Measurements from ENCODE around the gene HLCS. TPM values are rescaled to one million over a fixed set of nuclear protein-coding genes. Genes with fewer than 3 reads are reported as not detected.

Gene HLCS
- total and polyA plus RNA-seq, 4 donors: 12.5 to 28.8 (median 15.7) TPM

DNA sequence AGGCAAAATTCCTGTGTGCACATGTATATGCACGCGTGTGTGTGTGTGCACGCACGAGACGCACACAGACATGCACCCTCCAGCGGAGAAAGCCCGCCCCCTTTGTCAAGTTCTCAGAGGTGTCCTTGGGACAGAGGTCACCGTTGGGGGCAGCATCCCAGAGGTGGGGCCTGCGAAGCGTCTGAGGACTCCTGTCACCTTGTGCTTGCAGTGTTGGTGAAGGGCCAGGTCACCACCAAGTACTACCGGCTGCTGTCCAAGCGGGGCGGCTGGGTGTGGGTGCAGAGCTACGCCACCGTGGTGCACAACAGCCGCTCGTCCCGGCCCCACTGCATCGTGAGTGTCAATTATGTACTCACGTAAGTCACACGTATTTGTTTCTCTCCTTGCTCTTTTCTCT, 225.0 kb downstream of the HLCS start:
- 94% methylated on average over 21 of the region's 21 CpGs for WGBS (ENCODE audit: insufficient coverage)
- Histone ChIP-seq H3K4me3 (ENCODE audit: low read depth, low read length) (no peak overlapping the region), H3K36me3 (ENCODE audit: control insufficient read depth, insufficient read depth, low read length) (no peaks in the 10 kb centered on the region), H3K27me3 (ENCODE audit: control insufficient read depth, insufficient read depth, low read length) (peaks cover 15% of the 10 kb centered on the region), H3K4me1 (ENCODE audit: control insufficient read depth, insufficient read depth, low read length) (peaks cover 14% of the 10 kb centered on the region), H3K9me3 (ENCODE audit: control insufficient read depth, insufficient read depth, low read length) (no peaks in the 10 kb centered on the region), H3K27ac (ENCODE audit: low read depth, low read length) (no peak overlapping the region)
- no peak for DNase-seq (ENCODE audit: low read depth in 4 of 6, low spot score in 6 of 6)

DNA sequence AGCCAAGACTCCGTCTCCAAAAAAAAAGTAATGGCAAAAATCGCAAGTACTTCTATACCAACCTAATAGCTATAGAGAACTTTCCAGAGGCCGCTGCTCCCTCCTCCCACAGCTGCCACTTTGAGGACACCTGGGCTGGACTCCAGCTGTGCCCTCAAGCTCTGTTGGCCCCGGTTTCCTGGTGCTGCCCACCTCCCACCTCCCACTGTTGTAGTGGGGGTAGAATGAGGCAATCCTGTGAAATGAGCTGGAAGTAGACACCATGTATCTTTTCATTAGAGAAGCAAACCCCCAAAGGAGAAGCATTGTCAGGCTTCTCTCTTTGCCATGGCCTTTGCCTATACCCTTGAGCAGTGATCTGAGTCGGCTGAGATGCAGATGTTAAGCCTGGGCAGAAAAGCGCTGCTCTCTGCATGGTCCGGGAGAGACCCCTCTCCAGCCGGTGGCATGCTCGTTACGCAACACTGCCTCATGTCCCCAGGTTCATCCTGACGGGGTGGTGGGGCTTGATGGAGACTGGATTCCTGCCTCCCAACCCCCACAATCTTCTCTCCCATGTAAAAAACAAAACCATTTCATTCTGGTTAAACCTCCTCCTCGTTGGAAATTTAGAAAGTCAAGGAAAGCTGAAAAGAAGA, 227.9 kb downstream of the HLCS start:
- Histone ChIP-seq H3K4me1 (ENCODE audit: control insufficient read depth, insufficient read depth, low read length) (peaks cover 4% of the 10 kb centered on the region), H3K9me3 (ENCODE audit: control insufficient read depth, insufficient read depth, low read length) (no peaks in the 10 kb centered on the region), H3K27me3 (ENCODE audit: control insufficient read depth, insufficient read depth, low read length) (no peaks in the 10 kb centered on the region), H3K4me3 (ENCODE audit: low read depth, low read length) (no peak overlapping the region), H3K36me3 (ENCODE audit: control insufficient read depth, insufficient read depth, low read length) (no peaks in the 10 kb centered on the region), H3K27ac (ENCODE audit: low read depth, low read length) (no peak overlapping the region)
- WGBS (ENCODE audit: insufficient coverage): 72% methylated on average over 6 of the region's 12 CpGs
- DNase-seq (ENCODE audit: low read depth in 4 of 6, low spot score in 6 of 6): no peak

DNA sequence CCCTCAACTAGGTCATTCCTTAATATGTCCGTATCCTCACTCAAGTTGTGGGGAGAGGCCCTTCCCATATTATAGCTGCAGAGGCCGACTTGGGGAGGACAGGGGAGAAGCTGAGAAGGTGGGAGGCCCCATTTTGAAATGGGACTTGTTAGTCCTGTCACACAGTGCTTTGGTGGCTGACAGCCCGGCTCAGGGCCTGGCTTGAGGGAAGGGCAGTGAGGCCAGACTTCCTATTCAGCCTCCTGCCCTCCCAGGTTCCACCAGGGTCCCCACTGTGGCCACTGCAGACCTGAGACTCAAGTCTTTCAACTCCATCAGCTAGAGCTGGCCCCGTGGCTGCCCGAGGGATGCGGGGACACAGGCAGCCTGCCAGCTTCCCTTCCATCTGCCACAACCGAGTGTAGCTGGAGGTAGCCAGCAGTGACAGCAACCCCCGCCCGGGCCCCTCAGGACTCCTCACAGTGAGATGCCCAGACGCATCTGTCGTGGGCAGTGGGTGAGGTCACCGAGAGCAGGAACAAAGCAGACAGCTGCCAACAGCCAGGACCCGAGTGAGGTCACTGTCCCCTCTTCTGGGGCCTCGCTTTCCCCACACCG, 230.6 kb downstream of the HLCS start:
- Histone ChIP-seq H3K4me1 (ENCODE audit: control insufficient read depth, insufficient read depth, low read length) (peaks cover 4% of the 10 kb centered on the region), H3K36me3 (ENCODE audit: control insufficient read depth, insufficient read depth, low read length) (no peaks in the 10 kb centered on the region), H3K4me3 (ENCODE audit: low read depth, low read length) (no peak overlapping the region), H3K27me3 (ENCODE audit: control insufficient read depth, insufficient read depth, low read length) (no peaks in the 10 kb centered on the region), H3K27ac (ENCODE audit: low read depth, low read length) (no peak overlapping the region), H3K9me3 (ENCODE audit: control insufficient read depth, insufficient read depth, low read length) (no peaks in the 10 kb centered on the region)
- no peak for DNase-seq (ENCODE audit: low read depth in 4 of 6, low spot score in 6 of 6)
- WGBS (ENCODE audit: insufficient coverage): 61% methylated on average over 14 of the region's 15 CpGs

DNA sequence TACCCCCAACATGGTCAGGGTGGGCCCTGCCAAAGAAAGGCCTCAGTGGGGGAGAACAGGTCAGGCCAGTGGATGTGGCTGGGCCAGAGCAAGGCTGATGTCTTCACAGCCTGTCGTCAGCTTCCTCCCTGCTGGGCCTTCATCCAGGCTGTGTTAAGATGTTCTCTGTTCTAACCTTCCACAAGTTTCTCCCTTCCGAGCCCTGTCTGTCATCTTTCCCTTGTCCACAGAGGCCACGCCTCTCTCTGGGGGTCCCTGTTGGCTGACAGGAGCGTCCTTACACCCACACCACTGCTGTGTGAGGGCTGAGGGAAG, 231.3 kb downstream of the HLCS start:
- Histone ChIP-seq H3K4me1 (ENCODE audit: control insufficient read depth, insufficient read depth, low read length) (peaks cover 4% of the 10 kb centered on the region), H3K9me3 (ENCODE audit: control insufficient read depth, insufficient read depth, low read length) (no peaks in the 10 kb centered on the region), H3K4me3 (ENCODE audit: low read depth, low read length) (no peak overlapping the region), H3K27me3 (ENCODE audit: control insufficient read depth, insufficient read depth, low read length) (no peaks in the 10 kb centered on the region), H3K27ac (ENCODE audit: low read depth, low read length) (no peak overlapping the region), H3K36me3 (ENCODE audit: control insufficient read depth, insufficient read depth, low read length) (no peaks in the 10 kb centered on the region)
- WGBS (ENCODE audit: insufficient coverage): 95% methylated on average over 3 of the region's 4 CpGs
- DNase-seq (ENCODE audit: low read depth in 4 of 6, low spot score in 6 of 6): no peak

DNA sequence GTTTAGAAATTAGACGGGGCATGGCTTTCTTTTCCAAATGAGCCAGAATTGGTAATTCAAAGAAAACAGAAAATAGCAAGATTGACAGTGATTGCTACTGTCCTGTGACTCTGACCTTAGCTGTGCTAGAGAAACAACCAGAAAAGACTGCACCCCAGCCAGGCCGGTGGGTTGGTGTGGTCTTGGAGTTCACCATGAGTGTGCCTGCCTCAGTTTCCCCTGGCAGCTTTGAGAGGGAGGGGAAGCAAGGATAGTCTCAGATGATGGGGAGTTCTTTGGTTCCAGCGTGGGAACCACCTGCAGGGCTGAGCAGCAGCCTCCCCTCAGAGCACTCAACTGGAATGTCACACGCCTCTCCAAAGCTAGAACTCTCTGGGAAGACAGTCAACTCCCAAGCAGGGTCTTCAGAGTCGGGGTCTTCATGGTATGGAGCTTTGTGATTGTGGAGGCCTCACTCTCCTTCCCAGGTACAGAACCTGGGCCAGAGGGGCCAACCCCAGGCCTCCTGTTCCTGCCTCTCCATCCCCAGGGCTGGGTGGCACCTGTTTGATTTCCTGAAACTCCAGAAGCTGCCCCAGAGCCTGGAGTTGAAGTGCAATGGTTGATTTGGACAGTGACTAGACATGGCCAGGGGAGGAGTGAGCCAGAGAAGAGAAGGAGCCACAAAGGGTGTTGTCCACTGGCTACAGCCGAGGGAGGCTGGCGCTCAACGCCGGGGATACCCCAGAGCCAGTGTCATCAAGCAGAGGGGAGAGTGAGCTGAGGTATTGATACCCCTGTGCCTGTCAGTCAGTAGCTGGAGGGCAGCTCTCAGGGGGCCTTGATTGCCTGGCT, 231.9 kb downstream of the HLCS start:
- peaks cover under 1% of the 10 kb centered on the region for H3K27me3 ChIP-seq (ENCODE audit: control insufficient read depth, insufficient read depth, low read length)
- no peak overlapping the region for H3K4me3 ChIP-seq (ENCODE audit: low read depth, low read length)
- no peaks in the 10 kb centered on the region for H3K36me3 ChIP-seq (ENCODE audit: control insufficient read depth, insufficient read depth, low read length)
- peaks cover 4% of the 10 kb centered on the region for H3K4me1 ChIP-seq (ENCODE audit: control insufficient read depth, insufficient read depth, low read length)
- DNase-seq (ENCODE audit: low read depth in 4 of 6, low spot score in 6 of 6): no peak
- H3K27ac ChIP-seq (ENCODE audit: low read depth, low read length): no peak overlapping the region
- H3K9me3 ChIP-seq (ENCODE audit: control insufficient read depth, insufficient read depth, low read length): no peaks in the 10 kb centered on the region
- WGBS (ENCODE audit: insufficient coverage): 89% methylated on average over 7 of the region's 9 CpGs

DNA sequence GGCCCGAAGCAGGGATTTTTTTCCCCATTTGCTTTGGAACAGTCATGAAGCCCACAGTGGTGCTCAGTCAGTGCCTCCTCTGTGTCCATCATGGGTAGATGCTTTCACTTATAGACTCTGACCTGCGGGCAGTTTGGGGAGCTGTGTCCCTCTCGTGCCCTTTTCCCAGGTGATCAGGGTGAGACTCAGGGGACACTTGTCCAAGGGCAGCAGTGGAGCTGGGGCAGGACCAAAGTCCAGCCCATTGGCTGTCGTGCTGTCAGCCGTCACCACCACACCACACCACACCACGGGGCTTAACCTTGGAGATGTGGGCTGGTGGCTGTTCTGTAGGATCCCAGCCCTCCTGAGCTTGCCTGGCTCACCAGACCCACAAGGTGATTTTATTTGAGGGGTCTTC, 232.6 kb downstream of the HLCS start:
- 93% methylated on average over 3 of the region's 6 CpGs for WGBS (ENCODE audit: insufficient coverage)
- H3K27ac ChIP-seq (ENCODE audit: low read depth, low read length): no peak overlapping the region
- no peaks in the 10 kb centered on the region for H3K9me3 ChIP-seq (ENCODE audit: control insufficient read depth, insufficient read depth, low read length)
- peaks cover 7% of the 10 kb centered on the region for H3K27me3 ChIP-seq (ENCODE audit: control insufficient read depth, insufficient read depth, low read length)
- no peaks in the 10 kb centered on the region for H3K36me3 ChIP-seq (ENCODE audit: control insufficient read depth, insufficient read depth, low read length)
- H3K4me1 ChIP-seq (ENCODE audit: control insufficient read depth, insufficient read depth, low read length): peaks cover 4% of the 10 kb centered on the region
- no peak for DNase-seq (ENCODE audit: low read depth in 4 of 6, low spot score in 6 of 6)
- H3K4me3 ChIP-seq (ENCODE audit: low read depth, low read length): no peak overlapping the region

DNA sequence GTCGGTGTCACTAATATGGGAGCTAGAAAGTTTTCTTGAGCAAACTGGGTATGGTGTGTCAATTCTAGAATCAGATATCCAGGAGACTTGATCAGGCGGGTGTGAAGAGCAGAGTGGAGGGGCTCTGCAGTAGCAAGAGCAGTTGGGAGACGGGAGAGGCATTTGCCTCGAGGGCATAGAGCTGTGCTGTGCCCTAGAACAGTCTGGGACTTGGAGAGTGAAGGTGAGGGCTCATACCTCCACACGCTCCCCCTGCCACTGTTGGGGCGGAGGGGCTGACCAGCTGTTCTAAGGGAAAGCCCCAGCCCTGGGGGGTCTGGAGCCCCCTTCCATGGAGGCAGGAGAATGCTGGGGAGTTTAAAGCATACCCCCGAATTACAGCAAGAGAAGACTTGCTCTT, 233.7 kb downstream of the HLCS start:
- no peak for DNase-seq (ENCODE audit: low read depth in 4 of 6, low spot score in 6 of 6)
- H3K9me3 ChIP-seq (ENCODE audit: control insufficient read depth, insufficient read depth, low read length): no peaks in the 10 kb centered on the region
- no peak overlapping the region for H3K4me3 ChIP-seq (ENCODE audit: low read depth, low read length)
- peaks cover 9% of the 10 kb centered on the region for H3K27me3 ChIP-seq (ENCODE audit: control insufficient read depth, insufficient read depth, low read length)
- 95% methylated on average over 6 of the region's 7 CpGs for WGBS (ENCODE audit: insufficient coverage)
- no peaks in the 10 kb centered on the region for H3K36me3 ChIP-seq (ENCODE audit: control insufficient read depth, insufficient read depth, low read length)
- peaks cover 4% of the 10 kb centered on the region for H3K4me1 ChIP-seq (ENCODE audit: control insufficient read depth, insufficient read depth, low read length)
- H3K27ac ChIP-seq (ENCODE audit: low read depth, low read length): no peak overlapping the region

DNA sequence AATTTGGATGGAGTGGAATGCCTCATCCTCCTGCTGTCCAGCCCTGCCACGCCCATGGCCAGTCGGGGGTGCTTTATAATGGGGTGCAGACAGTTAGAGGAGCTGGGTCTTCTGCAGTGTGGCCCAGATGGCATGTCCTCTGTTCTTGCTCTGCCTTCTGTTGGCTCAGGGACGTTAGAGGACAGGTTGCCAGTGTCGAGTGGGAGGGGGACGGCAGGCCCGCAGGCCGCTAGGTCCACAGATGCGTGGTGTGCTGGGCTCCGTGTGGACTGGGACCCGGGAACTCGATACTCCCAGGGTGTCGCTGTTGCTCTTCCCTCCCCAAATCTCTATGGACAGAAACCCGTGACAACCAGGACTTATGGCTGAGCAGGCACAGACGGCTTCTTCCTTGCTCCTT, 234.3 kb downstream of the HLCS start:
- Histone ChIP-seq H3K27me3 (ENCODE audit: control insufficient read depth, insufficient read depth, low read length) (peaks cover 9% of the 10 kb centered on the region), H3K4me1 (ENCODE audit: control insufficient read depth, insufficient read depth, low read length) (peaks cover 4% of the 10 kb centered on the region), H3K36me3 (ENCODE audit: control insufficient read depth, insufficient read depth, low read length) (no peaks in the 10 kb centered on the region), H3K9me3 (ENCODE audit: control insufficient read depth, insufficient read depth, low read length) (no peaks in the 10 kb centered on the region), H3K27ac (ENCODE audit: low read depth, low read length) (no peak overlapping the region), H3K4me3 (ENCODE audit: low read depth, low read length) (no peak overlapping the region)
- WGBS (ENCODE audit: insufficient coverage): 77% methylated on average over 12 of the region's 14 CpGs
- no peak for DNase-seq (ENCODE audit: low read depth in 4 of 6, low spot score in 6 of 6)

DNA sequence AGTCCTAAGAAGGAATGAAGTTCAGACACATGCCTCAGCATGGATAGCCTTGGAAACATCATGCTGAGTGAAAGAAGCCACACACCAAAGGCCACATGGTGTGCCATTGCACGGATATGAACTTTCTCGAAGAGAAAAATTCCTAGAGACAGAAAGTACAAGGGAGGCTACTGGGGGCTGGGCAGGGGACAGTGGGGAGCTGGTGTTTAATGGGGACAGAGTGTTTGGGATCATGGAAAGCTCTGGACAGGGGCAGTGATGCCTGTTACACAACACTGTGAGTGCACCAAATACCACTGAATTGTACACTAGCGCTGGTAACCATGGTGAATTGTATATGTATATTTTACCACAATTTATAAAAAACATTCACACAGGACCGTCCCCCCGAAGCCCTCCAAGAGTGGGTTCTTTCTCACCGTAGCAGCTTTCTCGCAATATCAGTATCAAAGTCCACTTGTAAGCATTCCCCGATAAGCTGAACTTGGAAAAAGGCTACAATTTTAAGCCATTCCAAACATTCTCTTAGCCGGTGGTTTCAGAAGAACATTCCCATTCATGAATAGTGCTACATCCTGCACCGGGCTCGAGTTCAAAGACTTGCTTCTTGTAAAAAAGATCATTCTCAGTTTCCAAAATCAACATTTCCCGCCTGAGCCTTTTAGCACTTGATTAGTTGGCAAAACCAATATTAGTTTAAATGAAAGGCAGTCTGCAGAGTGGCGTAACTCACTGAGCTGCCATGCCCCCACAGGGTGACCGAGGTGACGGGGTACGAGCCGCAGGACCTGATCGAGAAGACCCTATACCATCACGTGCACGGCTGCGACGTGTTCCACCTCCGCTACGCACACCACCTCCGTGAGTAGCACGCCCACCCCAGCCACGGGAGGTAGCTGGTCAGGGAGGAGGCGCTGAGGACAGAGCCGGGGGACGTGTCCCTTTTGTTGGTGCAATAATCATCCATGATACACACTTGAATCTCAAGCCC, 235.9 kb downstream of the HLCS start:
- no peak overlapping the region for H3K27ac ChIP-seq (ENCODE audit: low read depth, low read length)
- H3K36me3 ChIP-seq (ENCODE audit: control insufficient read depth, insufficient read depth, low read length): no peaks in the 10 kb centered on the region
- DNase-seq (ENCODE audit: low read depth in 4 of 6, low spot score in 6 of 6): no peak
- 79% methylated on average over 21 of the region's 30 CpGs for WGBS (ENCODE audit: insufficient coverage)
- H3K27me3 ChIP-seq (ENCODE audit: control insufficient read depth, insufficient read depth, low read length): peaks cover 9% of the 10 kb centered on the region
- H3K9me3 ChIP-seq (ENCODE audit: control insufficient read depth, insufficient read depth, low read length): no peaks in the 10 kb centered on the region
- peaks cover under 1% of the 10 kb centered on the region for H3K4me1 ChIP-seq (ENCODE audit: control insufficient read depth, insufficient read depth, low read length)
- no peak overlapping the region for H3K4me3 ChIP-seq (ENCODE audit: low read depth, low read length)

Measured in spinal cord (tissue), 10 donors.